B cell (primary cell): Measurements from ENCODE around the gene PMP22. TPM values are rescaled to one million over a fixed set of nuclear protein-coding genes. Genes with fewer than 3 reads are reported as not detected.

Experiments
- ATAC-seq: fragments of 200-7000 bp; cut with Tn5 transposase; one replicate; pipeline ENCODE4 v1.10.0; 2021; ENCODE audit warnings: low read depth, mild to moderate bottlenecking, moderate number of reproducible peaks, moderate library complexity
- CTCF ChIA-PET: fragments of 350-600 bp; sonication (Branson Sonifier 250); formaldehyde crosslinking; loops from one replicate; lab custom pipeline; 2021; ENCODE audit warnings: antibody characterized with exemption, inconsistent platforms; lab: Charles Lee
- POLR2A ChIA-PET: fragments of 350-600 bp; sonication (Branson Sonifier 250); formaldehyde crosslinking; loops from one replicate; lab custom pipeline; 2021; ENCODE audit warnings: antibody characterized with exemption; lab: Charles Lee
- DNase-seq: peaks from one replicate; pipeline ENCODE4 v3.0.0; 2013
- H2AFZ ChIP-seq: 2 replicates; pipeline ENCODE4 v1.6.1; 2012; ENCODE audit warnings: mild to moderate bottlenecking, low read depth, low read length; ENCODE audit not compliant: insufficient read depth, poor library complexity, severe bottlenecking
- H3K27ac ChIP-seq, 2 donors: 1 replicate in 1 of 2; 2 replicates in 1 of 2; pipeline ENCODE4 v1.5.1; 2012 to 2013; ENCODE audit warnings: low read length in 2 of 2, mild to moderate bottlenecking in 2 of 2, moderate library complexity in 1 of 2
- H3K27me3 ChIP-seq, 4 experiments: fragments of 200-600 bp in 1 of 4; sonication (generic) in 1 of 4; replicated peaks in 1 of 4; 1 replicate in 2 of 4; 2 replicates in 2 of 4; pipeline versions ENCODE4 v1.6.1 to v1.7.0; 2013 to 2016; ENCODE audit warnings: low read length in 3 of 4, mild to moderate bottlenecking in 2 of 4, mixed read lengths in 1 of 4, moderate library complexity in 1 of 4; ENCODE audit not compliant: insufficient read depth in 4 of 4, control insufficient read depth in 3 of 4; ENCODE audit errors: control extremely low read depth in 1 of 4
- H3K36me3 ChIP-seq, 2 experiments: replicated peaks in 1 of 2; 1 replicate in 1 of 2; 2 replicates in 1 of 2; pipeline versions ENCODE4 v1.6.1 to v1.7.1; 2013; ENCODE audit warnings: low read length in 1 of 2; ENCODE audit not compliant: insufficient read depth in 2 of 2, control insufficient read depth in 1 of 2; ENCODE audit errors: control extremely low read depth in 1 of 2, extremely low read depth in 1 of 2
- H3K4me1 ChIP-seq, 2 donors: fragments of 200-600 bp in 1 of 2; sonication (generic) in 1 of 2; 1 replicate in 1 of 2; 2 replicates in 1 of 2; pipeline versions ENCODE4 v1.5.1 to v1.6.1; 2013 to 2017; ENCODE audit warnings: low read length in 2 of 2; ENCODE audit not compliant: control insufficient read depth in 2 of 2, insufficient read depth in 2 of 2
- H3K4me2 ChIP-seq: replicated peaks from 2 replicates; pipeline ENCODE3; 2012; ENCODE audit warnings: mild to moderate bottlenecking, low read depth, low read length; ENCODE audit not compliant: poor library complexity, severe bottlenecking
- H3K4me3 ChIP-seq, 5 experiments: fragments of 200-600 bp in 1 of 5; sonication (generic) in 1 of 5; 1 replicate in 3 of 5; 2 replicates in 2 of 5; pipeline versions ENCODE4 v1.5.1 to v1.7.0; 2011 to 2016; ENCODE audit warnings: low read length in 4 of 5, mild to moderate bottlenecking in 4 of 5, low read depth in 2 of 5, control low read depth in 1 of 5, moderate library complexity in 1 of 5; ENCODE audit not compliant: insufficient read depth in 1 of 5; ENCODE audit errors: control extremely low read depth in 1 of 5, extremely low read depth in 1 of 5
- H3K79me2 ChIP-seq: fragments of 200-600 bp; sonication (generic); one replicate; pipeline ENCODE4 v1.6.0; 2016; ENCODE audit warnings: low read length; ENCODE audit not compliant: control insufficient read depth, insufficient read depth
- H3K9ac ChIP-seq: fragments of 200-600 bp; sonication (generic); 2 replicates; pipeline ENCODE4 v1.6.1; 2017; ENCODE audit warnings: mild to moderate bottlenecking, low read length, moderate library complexity
- H3K9me3 ChIP-seq, 3 donors: one replicate each; pipeline versions ENCODE4 v1.6.1 to v1.7.1; 2013; ENCODE audit warnings: low read length in 2 of 3; ENCODE audit not compliant: control insufficient read depth in 2 of 3, insufficient read depth in 1 of 3; ENCODE audit errors: control extremely low read depth in 1 of 3
- H4K20me1 ChIP-seq: 2 replicates; pipeline ENCODE4 v1.6.0; 2012; ENCODE audit warnings: mild to moderate bottlenecking, low read length; ENCODE audit not compliant: insufficient read depth, control insufficient read depth, poor library complexity, severe bottlenecking
- H3K27ac Mint-ChIP-seq: one replicate; pipeline ENCODE4 v1.8.0; 2021; ENCODE audit warnings: mixed read lengths
- H3K27me3 Mint-ChIP-seq: one replicate; pipeline ENCODE4 v1.8.0; 2021; ENCODE audit warnings: mixed read lengths
- H3K4me1 Mint-ChIP-seq: one replicate; pipeline ENCODE4 v1.8.0; 2021; ENCODE audit warnings: mixed read lengths
- H3K4me3 Mint-ChIP-seq: one replicate; pipeline ENCODE4 v1.8.0; 2021; ENCODE audit warnings: mixed read lengths
- H3K9me3 Mint-ChIP-seq: one replicate; pipeline ENCODE4 v1.8.0; 2022; ENCODE audit warnings: mixed read lengths; ENCODE audit not compliant: insufficient read depth
- EZH2 ChIP-seq: IDR thresholded peaks from 2 replicates; pipeline ENCODE4 v1.6.1; 2012; ENCODE audit warnings: borderline replicate concordance, low read depth, mild to moderate bottlenecking, moderate library complexity, low read length; ENCODE audit not compliant: insufficient read depth, poor library complexity, severe bottlenecking
- WGBS: methylation state at CpG from one replicate; pipeline ENCODE4 v1.1.5; 2013; ENCODE audit warnings: missing lambda C conversion rate; ENCODE audit not compliant: insufficient coverage; 5-methylcytosine and 5-hydroxymethylcytosine counted together
- intact Hi-C: fragments of 100-400 bp; cut with micrococcal nuclease; formaldehyde crosslinking; loops from one replicate; pipeline ENCODE4 v1.10.0; 2022
- polyA plus RNA-seq: library from polyadenylated mRNA; depleted of rRNA; stranded (reverse); fragments of >200 nt; gene quantifications from 2 replicates; pipeline ENCODE4 v1.2.3, GENCODE V29; 2012
- total RNA-seq, 2 donors: library from RNA; stranded (reverse); fragments of 120-200 nt in 1 of 2; gene quantifications; 1 replicate in 1 of 2; 2 replicates in 1 of 2; pipeline versions ENCODE4 v1.2.3 to v1.2.4, GENCODE V29; 2013 to 2022
- TF ChIP-seq, protein P1 (sequence below): fragments of 200-600 bp; IDR thresholded peaks from one replicate; pipeline ENCODE4 v1.8.0; 2022; ENCODE audit warnings: antibody characterized with exemption, mild to moderate bottlenecking

The PMP22 gene
- total and polyA plus RNA-seq, 2 donors (not counting 1 experiment from before 2014, with no cell fraction given): 0.71 TPM; not detected in 1

DNA sequence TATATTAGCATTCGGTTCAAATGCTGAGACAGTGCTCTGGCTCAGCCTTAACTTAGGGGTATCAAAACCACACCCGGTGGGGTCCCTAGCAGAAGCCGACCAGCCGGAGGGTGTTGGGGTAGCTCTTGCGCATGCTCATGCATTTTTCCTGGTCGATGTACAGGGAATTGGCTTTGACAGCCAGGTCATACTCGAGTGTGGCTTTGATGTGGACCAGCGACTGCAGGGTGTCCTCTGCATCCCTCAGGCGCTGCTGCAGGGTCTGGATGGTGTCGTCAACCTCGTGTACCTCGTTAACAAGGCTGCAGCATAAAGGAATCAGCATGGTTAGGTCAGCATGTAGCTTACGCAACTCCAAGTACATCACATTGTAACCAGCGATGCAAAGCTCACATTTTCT is 38.7 kb upstream of the PMP22 start:
- Mint-ChIP-seq H3K27ac (no peak overlapping the region), H3K4me3 (no peak overlapping the region), H3K4me1 (no peaks in the 10 kb centered on the region), H3K9me3 (no peaks in the 10 kb centered on the region), H3K27me3 (peaks cover 17% of the 10 kb centered on the region)
- Histone ChIP-seq H3K4me1 (no peaks in the 10 kb centered on the region), H3K27me3 (peaks cover 0 to 3% (median 0%) of the 10 kb centered on the region in 4 experiments), H3K4me2 (no peak overlapping the region), H4K20me1 (no peaks in the 10 kb centered on the region), H3K9me3 (no peaks in the 10 kb centered on the region), H2AFZ (no peak overlapping the region), H3K4me3 (no peak overlapping the region), H3K9ac (no peak overlapping the region), H3K27ac (no peak overlapping the region), H3K79me2 (no peaks in the 10 kb centered on the region), H3K36me3 (no peaks in the 10 kb centered on the region)
- no peak for ATAC-seq
- intact Hi-C loops: no loop called here
- ChIA-PET CTCF (no interaction called here), POLR2A (no interaction called here)
- no peak for TF ChIP-seq EZH2
- TF ChIP-seq, protein P1, sequence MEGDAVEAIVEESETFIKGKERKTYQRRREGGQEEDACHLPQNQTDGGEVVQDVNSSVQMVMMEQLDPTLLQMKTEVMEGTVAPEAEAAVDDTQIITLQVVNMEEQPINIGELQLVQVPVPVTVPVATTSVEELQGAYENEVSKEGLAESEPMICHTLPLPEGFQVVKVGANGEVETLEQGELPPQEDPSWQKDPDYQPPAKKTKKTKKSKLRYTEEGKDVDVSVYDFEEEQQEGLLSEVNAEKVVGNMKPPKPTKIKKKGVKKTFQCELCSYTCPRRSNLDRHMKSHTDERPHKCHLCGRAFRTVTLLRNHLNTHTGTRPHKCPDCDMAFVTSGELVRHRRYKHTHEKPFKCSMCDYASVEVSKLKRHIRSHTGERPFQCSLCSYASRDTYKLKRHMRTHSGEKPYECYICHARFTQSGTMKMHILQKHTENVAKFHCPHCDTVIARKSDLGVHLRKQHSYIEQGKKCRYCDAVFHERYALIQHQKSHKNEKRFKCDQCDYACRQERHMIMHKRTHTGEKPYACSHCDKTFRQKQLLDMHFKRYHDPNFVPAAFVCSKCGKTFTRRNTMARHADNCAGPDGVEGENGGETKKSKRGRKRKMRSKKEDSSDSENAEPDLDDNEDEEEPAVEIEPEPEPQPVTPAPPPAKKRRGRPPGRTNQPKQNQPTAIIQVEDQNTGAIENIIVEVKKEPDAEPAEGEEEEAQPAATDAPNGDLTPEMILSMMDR: no peak
- WGBS: 91% methylated on average over 12 of the region's 14 CpGs
- no peak for DNase-seq

DNA sequence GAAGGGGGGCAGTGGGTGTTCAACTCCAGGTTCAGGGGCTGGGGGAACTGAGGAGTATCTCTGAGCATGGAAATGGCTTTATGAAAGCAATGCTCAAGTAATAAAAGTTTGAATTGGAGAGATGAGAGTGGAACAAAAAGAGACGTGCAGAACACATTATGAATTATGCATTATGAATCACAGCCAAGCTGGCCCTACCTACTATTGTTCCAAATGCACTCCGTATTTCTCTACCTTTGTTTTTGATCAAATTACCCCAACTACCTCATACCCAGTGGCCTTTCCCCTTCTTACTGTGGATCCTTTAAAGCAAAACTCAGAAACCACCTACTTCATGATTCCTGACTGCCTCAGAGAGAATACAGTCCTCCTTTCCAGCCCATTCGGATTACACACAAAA is 38.1 kb upstream of the PMP22 start:
- H4K20me1 ChIP-seq: no peaks in the 10 kb centered on the region

More for the DNA sequence above, 38.1 kb upstream of the PMP22 start:
- H3K27ac Mint-ChIP-seq: no peak overlapping the region
- WGBS: 79% methylated on average over 1 of the region's 3 CpGs
- no peak overlapping the region for H2AFZ ChIP-seq
- no peaks in the 10 kb centered on the region for H3K4me1 ChIP-seq
- POLR2A ChIA-PET: no interaction called here
- no peak overlapping the region for H3K4me3 Mint-ChIP-seq
- no peak overlapping the region for H3K4me3 ChIP-seq
- H3K9me3 ChIP-seq: no peaks in the 10 kb centered on the region
- no peak for TF ChIP-seq EZH2
- TF ChIP-seq, protein P1: no peak
- H3K27me3 Mint-ChIP-seq: peaks cover 17% of the 10 kb centered on the region
- no peaks in the 10 kb centered on the region for H3K36me3 ChIP-seq
- no peak for DNase-seq
- no peak for ATAC-seq
- no peaks in the 10 kb centered on the region for H3K4me1 Mint-ChIP-seq
- CTCF ChIA-PET: no interaction called here
- intact Hi-C loops: no loop called here
- H3K27me3 ChIP-seq: peaks cover 0 to 3% (median 0%) of the 10 kb centered on the region in 4 experiments
- H3K9ac ChIP-seq: no peak overlapping the region
- H3K4me2 ChIP-seq: no peak overlapping the region
- no peak overlapping the region for H3K27ac ChIP-seq
- no peaks in the 10 kb centered on the region for H3K79me2 ChIP-seq
- H3K9me3 Mint-ChIP-seq: no peaks in the 10 kb centered on the region
